Endometrial microvascular endothelial cells (primary cell): ENCODE results near the gene ADM. TPM values are rescaled to one million over a fixed set of nuclear protein-coding genes. Genes with fewer than 3 reads are reported as not detected.

ENCODE experiments used
- in situ Hi-C: cut with HindIII; loops from 2 replicates; pipeline ENCODE4 v1.10.0; 2017; ENCODE audit warnings: low sequenced_read_pairs, low pct_unique_long_range_greater_than_20kb; ENCODE audit errors: inconsistent ontology term
- total RNA-seq: library from RNA; depleted of rRNA; stranded (reverse); fragments of >200 nt; gene quantifications from one replicate; pipeline ENCODE4 v1.2.3, GENCODE V29; 2015; ENCODE audit errors: inconsistent ontology term

The ADM gene
- total RNA-seq, 1 donor from 2014 or later: 309 TPM

DNA sequence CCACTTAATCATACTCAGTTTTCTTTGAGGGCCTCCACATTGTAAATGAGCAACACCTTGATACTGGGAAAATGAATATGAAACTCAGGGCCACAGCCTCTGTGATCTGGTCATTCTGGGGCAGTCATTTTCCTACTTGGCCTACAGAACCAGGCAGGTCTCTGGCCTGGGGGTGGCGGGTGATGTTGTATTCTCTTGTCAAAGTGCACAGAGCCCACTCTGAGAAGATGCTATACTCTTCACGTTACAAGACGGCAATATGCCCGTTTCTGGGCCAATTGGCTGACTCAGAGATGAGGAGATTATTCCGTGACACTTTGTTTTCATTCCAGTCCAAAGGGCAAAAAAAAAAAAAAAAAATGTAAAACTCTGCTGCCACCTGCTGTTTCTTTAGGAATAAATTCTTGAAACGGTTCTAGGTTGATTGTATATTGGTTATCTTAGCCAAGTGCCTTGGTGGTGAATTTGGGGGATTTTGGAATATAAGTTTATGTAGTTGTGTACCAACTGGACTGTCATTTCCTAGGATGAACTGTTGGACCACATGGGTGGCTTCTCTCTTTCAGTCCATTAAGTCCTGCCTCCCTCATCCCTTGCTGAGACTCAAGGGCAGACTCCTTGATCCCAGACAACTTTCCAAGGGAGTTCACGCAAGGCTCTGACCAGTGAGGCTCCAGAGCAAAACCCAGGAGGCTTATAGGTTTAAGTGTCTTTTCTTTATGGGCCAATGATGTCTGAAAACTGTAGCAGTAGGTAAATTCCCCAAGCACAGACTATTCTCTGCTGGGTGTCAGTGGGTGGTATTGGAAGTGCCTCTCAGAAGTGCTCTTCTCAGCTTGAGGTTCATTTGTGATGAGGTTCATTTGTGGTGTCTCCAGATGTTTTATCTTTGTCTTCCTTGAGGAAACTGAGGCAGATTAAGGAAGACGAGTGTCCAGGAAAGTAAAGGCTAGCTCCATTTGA lies 18.2 kb downstream of the ADM start:
- in situ Hi-C loops: loop anchor here (25.0 kb wide), 2 partner anchors 361 to 461 kb away; no protein-coding TSS in a partner anchor

DNA sequence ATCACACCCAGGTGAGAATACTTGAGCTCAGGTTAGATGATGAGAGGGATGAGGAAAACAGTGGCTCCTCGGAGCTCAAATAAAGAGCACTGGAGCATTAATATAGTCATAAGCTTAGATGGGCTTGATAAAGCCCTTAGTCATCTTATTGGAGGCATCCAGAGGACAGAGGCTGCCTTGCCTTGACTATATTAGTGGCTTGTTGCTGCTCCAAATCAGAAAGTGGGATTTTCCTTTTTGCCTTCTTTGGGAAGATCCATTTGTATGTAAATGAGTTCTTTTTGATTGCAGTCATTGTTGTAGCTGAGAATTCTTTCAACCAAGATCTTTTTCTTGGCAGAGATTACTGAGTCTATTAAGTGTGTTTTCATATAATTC lies 18.9 kb downstream of the ADM start:
- in situ Hi-C loops: loop anchor here (25.0 kb wide), 2 partner anchors 361 to 461 kb away; no protein-coding TSS in a partner anchor

DNA sequence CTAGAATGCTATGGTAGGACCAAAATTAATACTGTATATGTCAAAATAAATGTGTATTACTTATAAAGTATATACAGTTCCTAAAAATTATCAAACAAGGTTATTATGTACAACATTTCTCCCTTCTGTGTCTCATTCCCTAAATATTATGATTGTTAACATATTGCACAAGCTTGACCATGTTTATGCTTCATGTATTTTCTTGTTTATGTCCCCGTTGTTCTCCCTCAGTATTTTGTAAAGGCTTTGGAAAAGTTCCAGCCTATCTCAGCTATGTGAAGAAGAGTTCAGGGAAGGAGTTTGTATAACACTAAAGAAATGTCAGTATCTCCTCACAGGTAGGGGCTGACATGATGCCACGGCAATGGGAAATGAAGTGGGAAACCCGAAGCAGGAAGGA lies 19.6 kb downstream of the ADM start:
- in situ Hi-C loops: loop anchor here (25.0 kb wide), 2 partner anchors 362 to 462 kb away; no protein-coding TSS in a partner anchor

DNA sequence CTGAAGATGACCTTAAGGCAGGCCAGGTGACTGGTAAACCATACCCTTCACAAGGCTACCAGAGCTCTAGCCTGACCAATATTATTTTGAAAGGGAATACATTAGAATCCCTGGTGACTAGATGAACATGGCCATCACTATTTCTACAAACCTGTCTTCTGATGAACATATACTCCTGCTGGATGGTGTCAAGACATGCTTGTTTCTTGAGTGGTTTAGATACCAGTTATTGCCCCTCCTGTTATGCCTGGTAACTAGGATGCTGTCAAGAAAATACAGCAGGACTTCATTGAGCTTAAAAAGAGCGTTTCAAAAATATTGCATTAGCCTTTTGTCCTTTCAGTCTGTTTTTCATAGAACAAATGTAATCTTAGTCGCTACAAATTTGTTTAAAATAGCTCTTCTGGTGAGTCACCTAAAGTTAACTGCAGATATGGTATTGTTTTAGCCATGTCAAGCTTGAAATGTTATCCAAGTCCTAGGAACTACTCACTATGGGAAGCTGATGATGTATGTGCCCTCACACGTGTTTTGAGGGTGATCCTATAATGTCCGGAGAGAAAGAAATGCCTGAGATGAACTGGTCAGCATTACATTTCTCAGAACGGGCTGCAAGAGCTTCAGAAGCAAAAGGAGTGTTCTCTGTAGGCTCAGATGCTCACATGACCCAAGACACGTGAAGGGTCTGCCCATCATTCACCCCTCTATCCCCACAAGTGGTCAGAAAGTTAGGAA lies 20.6 kb downstream of the ADM start:
- in situ Hi-C loops: no loop called here

DNA sequence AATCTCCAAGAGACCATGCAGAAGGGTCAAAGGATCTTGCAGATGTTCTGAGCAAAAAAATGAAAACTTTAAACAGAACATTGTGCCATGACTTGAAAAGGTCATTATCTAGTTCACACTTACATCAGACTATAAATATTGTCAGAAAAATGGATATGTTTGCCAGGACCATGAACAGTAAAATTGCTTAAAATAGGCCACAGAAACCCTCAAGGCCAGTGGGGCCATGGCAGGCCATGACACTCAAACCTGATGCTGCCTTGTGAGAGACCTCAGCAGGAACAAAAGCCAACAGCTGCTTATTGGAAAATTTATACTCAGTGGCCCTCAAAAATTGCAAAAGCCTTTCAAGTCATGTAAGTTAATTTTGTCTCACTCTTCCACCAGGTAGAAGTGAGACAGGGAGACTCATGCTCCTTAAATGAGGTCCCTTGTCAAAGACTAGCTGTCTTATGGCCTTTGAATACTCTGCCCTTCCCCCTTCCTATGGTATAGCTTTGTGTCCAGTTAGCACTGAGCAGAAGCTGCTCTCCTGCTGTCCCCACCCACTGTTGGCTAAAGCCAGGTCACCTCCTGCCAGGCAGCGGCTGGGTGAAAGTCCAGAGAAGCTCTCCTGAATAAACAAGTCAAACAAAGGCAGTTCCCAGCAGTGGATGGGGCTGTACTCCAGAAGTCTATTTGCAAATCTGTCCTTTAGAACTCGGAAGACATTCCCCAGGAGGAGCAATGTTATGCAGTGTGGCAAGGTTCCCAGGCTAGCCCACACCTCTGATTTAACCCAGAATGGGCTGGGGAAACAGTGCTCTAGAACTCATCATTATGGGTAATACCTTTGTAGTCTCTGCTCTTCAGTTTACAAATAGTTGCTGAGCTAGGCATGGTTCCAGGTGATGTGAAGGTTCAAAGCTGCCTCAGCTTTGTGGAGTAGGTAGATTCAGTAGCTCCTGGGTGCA lies 21.4 kb downstream of the ADM start:
- in situ Hi-C loops: no loop called here

DNA sequence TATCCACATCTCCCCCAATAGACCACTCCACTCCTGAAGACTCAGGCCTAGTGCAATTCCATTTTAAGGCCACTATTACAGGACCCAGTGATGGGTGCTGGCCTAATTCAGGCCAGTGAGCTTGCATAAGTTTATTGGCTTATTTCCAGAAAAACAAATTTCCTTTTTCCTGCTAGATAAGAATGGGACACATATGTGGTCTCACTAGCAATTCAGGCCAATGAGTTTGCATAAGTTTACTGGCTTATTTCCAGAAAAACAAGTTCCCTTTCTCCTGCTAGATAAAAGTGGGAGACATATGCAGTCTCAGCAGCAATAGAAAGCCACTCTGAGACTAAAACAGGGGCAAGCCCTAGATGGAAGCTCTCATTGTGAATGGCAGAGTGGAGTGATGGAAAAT lies 22.4 kb downstream of the ADM start:
- in situ Hi-C loops: no loop called here

DNA sequence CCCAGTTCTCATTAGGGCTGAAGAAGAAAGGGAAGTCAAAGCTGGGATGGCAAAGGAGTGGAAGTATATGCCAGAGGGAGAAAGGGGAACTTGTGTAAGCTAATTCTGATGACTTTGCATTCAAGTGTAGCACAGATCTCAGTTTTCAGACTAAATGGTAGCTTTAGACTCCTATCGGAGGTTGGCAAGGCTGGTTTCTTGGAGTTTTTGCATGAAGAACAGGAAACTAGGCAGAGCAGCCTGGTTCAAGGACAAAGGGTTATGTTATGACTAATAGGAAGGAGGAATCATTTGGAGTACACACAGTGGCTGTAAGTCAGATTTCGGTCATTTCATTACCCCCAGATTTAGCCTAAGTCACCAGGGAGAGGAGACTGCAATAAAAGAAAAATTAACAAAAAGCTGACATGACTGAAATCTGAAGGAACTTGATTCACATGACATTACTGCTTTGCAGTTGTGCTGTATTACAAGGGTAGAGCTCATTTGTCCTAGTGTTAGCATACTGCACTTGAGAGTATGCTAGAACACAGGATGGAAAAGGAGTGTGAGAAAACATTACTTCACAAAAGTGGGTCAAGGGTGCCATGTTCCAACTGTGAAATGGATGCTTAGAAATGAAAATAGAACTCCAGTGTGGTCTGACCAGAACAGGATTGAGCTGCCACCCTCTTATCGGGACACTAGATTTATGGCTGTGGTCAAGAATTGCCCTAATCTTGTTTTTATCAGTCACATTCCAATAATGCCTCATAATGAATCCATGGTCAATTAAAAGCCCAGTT lies 23.6 kb downstream of the ADM start:
- in situ Hi-C loops: no loop called here

DNA sequence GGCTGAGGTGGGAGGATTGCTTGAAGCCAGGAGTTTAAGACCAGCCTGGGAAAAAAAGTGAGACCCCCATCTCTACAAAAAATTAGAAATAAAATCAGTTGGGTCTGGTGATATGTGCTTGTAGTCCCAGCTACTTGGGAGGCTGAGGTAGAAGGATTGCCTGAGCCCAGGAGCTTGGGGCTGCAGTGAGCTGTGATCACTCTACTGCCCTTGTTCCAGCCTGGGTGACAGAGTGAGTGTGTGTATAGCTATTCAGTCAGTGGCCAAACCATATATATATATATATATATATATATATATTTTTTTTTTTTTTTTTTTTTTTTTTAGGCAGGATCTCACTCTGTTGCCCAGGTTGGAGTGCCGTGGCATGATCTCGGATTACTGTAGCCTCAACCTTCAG lies 24.5 kb downstream of the ADM start:
- in situ Hi-C loops: no loop called here

DNA sequence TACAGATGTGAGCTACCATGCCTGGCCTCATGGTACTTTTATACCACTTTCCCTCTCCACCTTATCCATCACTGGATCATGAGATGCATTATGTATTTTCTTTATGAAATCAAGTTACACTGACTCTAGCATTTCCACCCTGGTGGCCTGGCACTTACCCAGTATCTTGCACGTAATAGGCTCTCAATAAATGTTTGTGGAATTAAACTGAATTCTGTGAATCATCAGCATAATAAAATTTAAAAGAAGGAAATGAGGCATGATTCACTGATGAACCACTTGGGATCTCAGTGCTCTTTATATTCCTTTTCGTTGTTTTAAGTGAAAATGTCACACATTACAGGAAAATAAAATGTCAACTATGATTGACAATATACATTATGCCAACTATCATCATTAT lies 25.1 kb downstream of the ADM start:
- in situ Hi-C loops: no loop called here

DNA sequence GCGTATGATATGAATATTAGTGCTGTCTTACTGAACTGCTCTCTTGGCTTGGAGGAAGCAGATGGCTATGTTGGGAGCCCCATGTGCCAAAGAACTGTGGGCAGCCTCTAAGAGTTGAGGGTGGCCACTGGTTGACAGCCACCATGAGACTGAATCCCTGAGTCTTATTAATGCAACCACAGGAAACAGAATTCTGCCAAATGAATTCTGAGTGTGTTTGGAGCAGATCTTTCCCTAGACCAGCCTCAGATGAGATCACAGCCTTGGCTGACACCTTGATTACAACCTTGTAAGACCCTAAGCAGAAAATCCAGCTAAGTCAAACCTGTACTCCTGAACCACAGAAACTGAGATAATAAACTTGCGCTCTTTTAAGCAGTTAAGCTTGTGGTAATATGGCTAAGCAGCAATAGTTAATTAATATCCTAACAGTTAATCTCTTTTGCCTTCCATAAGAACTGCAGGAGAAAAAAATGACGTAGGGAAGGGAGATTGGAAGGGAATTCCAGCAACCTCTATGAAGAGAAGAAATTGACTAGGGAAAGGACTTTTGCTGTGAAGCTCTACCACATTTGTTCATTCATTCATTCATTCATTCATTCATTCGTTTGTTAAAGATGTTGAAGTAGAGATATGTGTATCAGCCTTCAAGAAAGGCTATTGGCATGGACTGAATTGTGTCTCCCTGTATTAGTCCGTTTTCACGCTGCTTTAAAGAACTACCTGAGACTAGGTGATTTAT lies 26.8 kb downstream of the ADM start:
- in situ Hi-C loops: no loop called here

DNA sequence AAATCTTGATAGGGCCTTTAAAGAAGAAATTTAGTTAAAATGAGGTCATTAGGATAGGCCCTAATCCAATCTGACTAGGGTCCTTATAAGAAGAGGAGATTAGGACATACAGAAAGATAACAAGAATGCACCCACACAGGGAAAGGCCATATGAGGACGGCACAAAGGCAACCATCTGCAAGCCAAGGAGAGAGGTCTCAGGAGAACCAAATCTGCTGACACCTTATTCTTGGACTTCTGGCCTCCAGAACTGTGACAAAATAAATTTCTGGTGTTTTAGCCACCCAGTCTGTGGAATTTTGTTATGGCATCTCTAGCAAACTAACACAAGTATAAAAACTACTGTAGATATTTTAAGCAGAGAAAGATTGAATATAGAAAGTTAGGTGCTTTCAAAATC lies 28.6 kb downstream of the ADM start:
- in situ Hi-C loops: no loop called here

DNA sequence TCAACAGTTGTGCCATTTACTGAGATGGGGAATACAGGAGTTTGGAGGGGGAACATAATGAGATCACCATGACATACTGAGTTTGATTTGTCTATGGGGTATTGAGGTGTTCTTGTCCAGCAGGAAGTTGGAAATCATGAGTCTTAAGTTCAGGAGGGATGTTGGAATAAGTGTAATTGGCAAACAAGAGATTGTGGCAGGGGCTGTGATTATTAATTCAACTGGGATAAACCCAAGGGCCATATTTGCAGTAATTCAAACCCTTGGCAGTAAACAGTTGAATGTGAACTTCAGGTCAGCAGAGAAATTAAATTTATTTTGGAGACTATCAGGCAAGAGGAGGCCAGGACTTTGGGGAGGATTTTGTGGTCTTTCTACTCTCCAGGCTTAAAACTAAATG lies 33.4 kb downstream of the ADM start:
- in situ Hi-C loops: no loop called here

DNA sequence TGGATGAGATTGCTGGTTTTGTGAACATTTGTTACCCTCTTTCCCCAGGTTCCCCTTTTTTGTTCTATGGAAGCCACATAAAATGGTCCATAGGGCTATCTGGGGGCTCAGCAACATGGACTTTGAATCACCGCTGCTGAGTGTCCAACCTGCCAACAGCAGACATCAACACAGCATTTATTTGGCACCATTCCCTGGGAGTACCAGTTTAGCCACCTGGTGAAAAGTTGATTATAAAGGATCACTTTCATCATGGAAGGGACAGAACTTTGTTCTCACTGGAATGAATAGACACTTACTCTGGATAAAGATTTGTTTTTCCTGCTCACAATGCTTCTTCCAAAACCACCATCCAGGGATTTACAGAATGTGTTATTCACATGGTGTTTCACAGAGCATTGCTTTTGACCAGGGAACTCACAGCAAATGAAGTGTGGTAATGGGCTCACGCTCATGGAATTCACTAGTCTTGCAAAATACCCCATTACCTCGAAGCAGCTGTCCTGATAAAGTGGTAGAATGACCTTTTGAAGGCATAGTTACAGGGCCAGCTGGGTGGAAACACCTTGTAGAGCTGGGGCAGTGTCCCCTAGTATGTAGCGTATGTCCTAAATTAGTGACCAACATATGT lies 43.9 kb downstream of the ADM start:
- in situ Hi-C loops: no loop called here

DNA sequence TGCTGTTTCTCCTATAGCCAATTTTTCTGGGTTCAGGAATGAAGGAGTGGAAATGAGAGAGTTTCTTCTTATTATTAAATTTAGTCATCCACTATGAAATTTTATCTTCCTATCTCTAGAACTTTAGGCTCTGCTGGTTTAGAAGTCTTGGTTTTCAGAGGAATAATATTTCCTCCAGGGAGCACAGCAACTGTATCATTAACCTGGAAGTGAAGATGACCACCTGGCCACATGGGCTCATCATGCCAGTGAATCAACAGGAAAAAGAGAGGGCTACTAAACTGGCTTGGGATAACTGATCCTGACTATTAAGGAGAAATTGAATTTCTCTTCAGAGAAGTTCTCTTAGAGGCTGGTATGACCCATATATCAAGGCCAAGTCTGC lies 44.4 kb downstream of the ADM start:
- in situ Hi-C loops: no loop called here

DNA sequence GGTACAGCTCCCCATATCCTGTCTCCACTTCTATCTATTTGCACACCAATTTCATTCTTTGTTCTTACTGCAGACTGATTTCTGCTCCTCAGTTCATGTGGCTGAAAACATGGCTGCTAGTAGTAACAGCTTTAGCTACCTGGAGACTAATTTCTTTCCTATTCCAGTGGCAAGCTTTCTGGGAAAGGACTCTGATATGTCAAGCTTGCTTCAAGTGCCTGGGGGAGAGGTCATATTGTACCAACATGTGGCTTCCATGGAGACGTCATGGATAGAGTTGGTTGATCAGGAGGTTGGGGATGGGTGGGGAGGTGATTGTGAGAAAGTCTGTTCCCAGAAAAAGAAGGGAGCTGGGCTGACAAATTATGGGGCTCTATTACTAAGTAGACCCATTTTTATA lies 44.9 kb downstream of the ADM start:
- in situ Hi-C loops: no loop called here

DNA sequence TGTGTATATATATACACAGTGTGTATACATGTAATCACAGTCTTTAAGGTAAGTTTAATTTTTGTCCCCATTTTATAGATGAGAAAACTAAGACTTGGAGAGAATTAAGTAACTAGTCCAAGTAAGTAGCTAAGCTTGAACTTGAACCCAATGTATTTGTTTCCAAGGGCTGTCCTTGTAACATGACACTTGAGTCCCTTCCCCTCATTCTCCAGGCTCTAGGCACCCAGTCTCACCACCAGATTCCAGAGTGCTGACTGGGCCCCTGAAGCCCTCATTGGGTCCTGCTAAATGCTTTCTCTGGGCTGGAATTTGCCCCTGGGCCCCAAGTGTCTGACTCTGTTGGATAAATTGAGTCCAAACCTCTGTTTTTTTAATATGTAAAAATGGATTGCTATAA lies 45.5 kb downstream of the ADM start:
- in situ Hi-C loops: no loop called here

DNA sequence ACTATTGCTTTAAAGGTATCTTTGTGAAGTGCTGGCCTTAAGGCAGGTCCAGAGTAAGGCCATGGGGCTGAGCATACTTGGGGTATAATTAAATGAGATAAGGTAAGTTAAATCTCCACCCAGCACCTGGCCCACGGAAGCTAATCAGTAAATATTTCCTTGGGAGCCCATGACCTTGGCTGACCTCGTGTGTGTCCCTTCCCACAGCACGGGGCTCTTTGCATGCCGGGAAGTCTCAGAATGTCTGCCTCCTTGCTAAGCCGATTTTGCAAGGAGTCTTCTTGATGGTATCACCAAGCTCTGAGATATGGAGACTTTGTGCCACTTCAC lies 46.5 kb downstream of the ADM start:
- in situ Hi-C loops: no loop called here
